Activated CD4-positive, alpha-beta T cell treated with anti-CD3 and anti-CD28 coated beads, Interleukin-2, amount 10 ng/mL, durations not matched to agents 24 days and 14 days (primary cell): ENCODE results near the gene PIP5K1B. TPM values are rescaled to one million over a fixed set of nuclear protein-coding genes. Genes with fewer than 3 reads are reported as not detected.
A peak's percentile ranks its signal among the peaks of the same experiment; 100 is the strongest.

Source experiments
- DNase-seq: peaks from one replicate; pipeline ENCODE4 v3.0.0; 2022
- H3K27ac Mint-ChIP-seq: one replicate; pipeline ENCODE4 v1.8.0; 2022; ENCODE audit warnings: mild to moderate bottlenecking, mixed read lengths
- H3K27me3 Mint-ChIP-seq: one replicate; pipeline ENCODE4 v1.8.0; 2022; ENCODE audit warnings: mixed read lengths
- H3K36me3 Mint-ChIP-seq: one replicate; pipeline ENCODE4 v1.8.0; 2022; ENCODE audit warnings: low read depth, mild to moderate bottlenecking, mixed read lengths
- H3K4me1 Mint-ChIP-seq: one replicate; pipeline ENCODE4 v1.8.0; 2021; ENCODE audit warnings: mixed read lengths
- H3K4me3 Mint-ChIP-seq: one replicate; pipeline ENCODE4 v1.8.0; 2022; ENCODE audit warnings: mild to moderate bottlenecking, moderate library complexity, mixed read lengths
- H3K9me3 Mint-ChIP-seq: one replicate; pipeline ENCODE4 v1.8.0; 2021; ENCODE audit warnings: mixed read lengths
- intact Hi-C: fragments of 100-400 bp; cut with micrococcal nuclease; formaldehyde crosslinking; loops from one replicate; pipeline ENCODE4 v1.15.1; 2023
- total RNA-seq: library from RNA; stranded (reverse); gene quantifications from 2 replicates; pipeline ENCODE4 v1.2.3, GENCODE V29; 2022

PIP5K1B gene
- total RNA-seq, 1 donor from 2014 or later, result 58.8 TPM

GRCh38 chr9:68997666-68998065 lies 292.6 kb downstream of the PIP5K1B start:
- intact Hi-C loops, result loop anchor here (2.0 to 10.0 kb wide), 4 partner anchors 29 to 291 kb away; no protein-coding TSS in a partner anchor
- no peaks in the 10 kb centered on the region for H3K9me3 Mint-ChIP-seq
- H3K36me3 Mint-ChIP-seq, result peaks cover 10% of the 10 kb centered on the region
- no peaks in the 10 kb centered on the region for H3K27me3 Mint-ChIP-seq
- no peak overlapping the region for H3K4me3 Mint-ChIP-seq
- H3K27ac Mint-ChIP-seq, result no peak overlapping the region
- no peak for DNase-seq
- peaks cover 34% of the 10 kb centered on the region for H3K4me1 Mint-ChIP-seq

DNA sequence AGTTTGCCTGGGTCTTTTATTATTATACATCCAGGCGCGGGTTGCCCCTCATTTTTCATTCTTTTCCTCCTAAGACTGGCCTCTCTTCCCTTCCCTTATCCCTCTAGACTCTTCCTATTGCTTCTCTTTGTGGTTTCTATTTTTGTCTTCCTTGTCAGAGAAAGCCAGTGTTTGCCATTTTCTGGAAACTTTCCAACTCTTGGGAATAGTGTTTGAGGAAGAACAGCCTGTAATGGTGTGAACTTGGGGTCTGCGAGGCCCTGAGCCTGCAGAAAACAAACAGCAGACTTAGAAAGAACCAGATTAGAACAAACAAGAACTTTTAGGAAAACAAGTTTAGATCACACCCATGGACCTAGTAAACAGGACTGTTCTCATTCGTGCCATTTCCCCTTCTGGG lies 293.3 kb downstream of the PIP5K1B start:
- H3K4me1 Mint-ChIP-seq, result peaks cover 34% of the 10 kb centered on the region
- peaks cover 10% of the 10 kb centered on the region for H3K36me3 Mint-ChIP-seq
- no peak overlapping the region for H3K27ac Mint-ChIP-seq
- no peaks in the 10 kb centered on the region for H3K9me3 Mint-ChIP-seq
- DNase-seq, result no peak
- H3K27me3 Mint-ChIP-seq, result peaks cover 2% of the 10 kb centered on the region
- intact Hi-C loops, result loop anchor here (2.0 to 10.0 kb wide), 4 partner anchors 28 to 292 kb away; no protein-coding TSS in a partner anchor
- no peak overlapping the region for H3K4me3 Mint-ChIP-seq

DNA sequence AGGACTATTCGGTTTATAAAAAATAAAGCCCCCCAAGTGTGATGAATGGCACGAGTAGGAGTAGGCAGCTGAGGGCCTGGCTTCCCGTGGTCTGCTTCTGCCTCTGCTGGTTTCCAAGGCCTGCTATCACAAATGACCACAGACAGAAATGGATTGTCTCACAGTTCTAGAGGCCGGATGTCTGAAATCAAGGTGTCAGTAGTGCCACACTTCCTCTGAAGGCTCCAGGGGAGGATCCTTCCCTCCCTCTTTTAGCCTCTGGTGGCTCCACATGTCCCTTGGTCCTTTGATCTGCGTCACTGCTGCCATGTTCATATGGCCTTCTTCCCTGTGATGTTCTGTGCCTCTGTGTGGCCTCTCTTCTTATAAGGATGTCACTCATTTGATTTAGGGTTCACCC lies 293.8 kb downstream of the PIP5K1B start:
- Mint-ChIP-seq H3K9me3 (no peaks in the 10 kb centered on the region), H3K36me3 (peaks cover 8% of the 10 kb centered on the region), H3K27me3 (peaks cover 2% of the 10 kb centered on the region), H3K27ac (no peak overlapping the region), H3K4me1 (peaks cover 34% of the 10 kb centered on the region), H3K4me3 (no peak overlapping the region)
- intact Hi-C loops, result loop anchor here (1.0 to 10.0 kb wide), 8 partner anchors 25 to 415 kb away; a partner anchor contains a TSS
- DNase-seq, result no peak

- H3K9me3 Mint-ChIP-seq, result no peaks in the 10 kb centered on the region
- peaks cover 8% of the 10 kb centered on the region for H3K36me3 Mint-ChIP-seq
- peaks cover 34% of the 10 kb centered on the region for H3K4me1 Mint-ChIP-seq
- H3K27me3 Mint-ChIP-seq, result peaks cover 2% of the 10 kb centered on the region
- H3K4me3 Mint-ChIP-seq, result no peak overlapping the region
- H3K27ac Mint-ChIP-seq, result peak overlapping the region; percentile 26
- peak; percentile 93 for DNase-seq
- intact Hi-C loops, result loop anchor here (1.0 to 10.0 kb wide), 8 partner anchors 25 to 415 kb away; a partner anchor contains a TSS
Measured at GRCh38 chr9:68999393-69000105, 294.5 kb downstream of the PIP5K1B start.

DNA sequence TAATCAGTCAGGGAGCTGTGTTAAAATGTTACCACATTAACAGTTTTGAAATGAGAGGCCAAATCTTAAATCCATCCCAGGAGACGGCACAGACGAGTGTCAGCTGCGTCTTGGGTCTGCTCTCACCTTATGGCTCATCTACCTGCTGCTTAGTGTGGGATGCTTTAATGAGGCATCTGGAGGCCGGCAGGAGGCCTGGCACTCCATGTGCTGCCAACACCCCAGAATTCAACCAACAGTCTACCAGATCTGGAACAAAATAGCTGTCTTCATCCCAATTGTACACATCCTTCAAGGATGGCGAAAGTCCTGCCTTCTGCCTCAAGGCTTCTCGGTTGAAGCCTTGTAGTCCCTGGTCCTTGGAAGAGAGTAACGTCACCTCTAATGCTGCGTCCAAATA lies 296.9 kb downstream of the PIP5K1B start:
- Mint-ChIP-seq H3K36me3 (peaks cover 2% of the 10 kb centered on the region), H3K9me3 (no peaks in the 10 kb centered on the region), H3K27ac (no peak overlapping the region), H3K27me3 (peaks cover 2% of the 10 kb centered on the region), H3K4me3 (no peak overlapping the region), H3K4me1 (peaks cover 25% of the 10 kb centered on the region)
- intact Hi-C loops, result no loop called here
- no peak for DNase-seq

DNA sequence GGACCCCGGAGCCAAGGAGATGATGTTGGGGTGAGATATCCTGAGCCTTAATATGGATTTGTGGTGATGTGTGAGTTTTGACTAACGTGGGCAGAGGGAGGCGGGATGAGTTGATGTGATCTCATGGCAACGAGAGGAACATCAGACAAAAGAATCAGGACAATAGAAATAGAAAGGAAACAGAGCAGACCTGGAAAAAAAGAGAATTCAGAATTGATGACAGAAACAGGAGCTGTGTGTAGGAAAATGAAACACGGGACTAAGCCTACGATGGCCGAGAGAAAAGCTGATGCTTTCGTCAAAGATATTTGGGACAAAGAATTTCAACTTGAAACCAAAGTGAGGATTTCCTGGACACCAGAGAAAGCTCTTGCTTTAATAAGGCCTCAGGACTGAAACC lies 298.0 kb downstream of the PIP5K1B start:
- intact Hi-C loops, result no loop called here
- DNase-seq, result no peak
- peaks cover 20% of the 10 kb centered on the region for H3K4me1 Mint-ChIP-seq

GRCh38 chr9:69004836-69005235 lies 299.8 kb downstream of the PIP5K1B start:
- no peaks in the 10 kb centered on the region for H3K9me3 Mint-ChIP-seq
- DNase-seq, result no peak
- no peak overlapping the region for H3K27ac Mint-ChIP-seq
- peaks cover 2% of the 10 kb centered on the region for H3K27me3 Mint-ChIP-seq
- intact Hi-C loops, result no loop called here
- peaks cover 6% of the 10 kb centered on the region for H3K36me3 Mint-ChIP-seq
- peaks cover 4% of the 10 kb centered on the region for H3K4me1 Mint-ChIP-seq
- H3K4me3 Mint-ChIP-seq, result no peak overlapping the region

More for the DNA sequence above, 298.0 kb downstream of the PIP5K1B start:
- peaks cover 2% of the 10 kb centered on the region for H3K27me3 Mint-ChIP-seq
- H3K9me3 Mint-ChIP-seq, result no peaks in the 10 kb centered on the region
- H3K4me3 Mint-ChIP-seq, result no peak overlapping the region
- peak overlapping the region; percentile 31 for H3K27ac Mint-ChIP-seq
- H3K36me3 Mint-ChIP-seq, result peaks cover 3% of the 10 kb centered on the region

DNA sequence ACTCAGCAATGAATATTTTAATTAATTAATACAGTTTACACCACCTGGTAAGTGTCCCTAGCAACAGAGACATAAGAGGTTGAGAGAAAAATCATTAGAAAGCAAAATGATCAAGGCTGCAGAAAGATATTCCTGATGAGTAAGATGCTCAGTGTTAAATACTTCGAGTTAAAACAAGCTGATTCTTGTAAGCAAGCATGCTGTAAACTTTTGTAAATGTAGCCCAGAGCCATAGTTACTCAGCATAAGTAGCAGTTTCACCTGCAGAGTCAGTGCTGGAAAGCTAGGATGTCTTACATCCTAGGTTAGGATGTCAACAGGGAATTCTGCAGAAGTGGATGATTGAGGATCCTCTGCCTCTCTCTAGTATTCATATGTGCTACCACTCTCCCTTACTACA lies 304.7 kb downstream of the PIP5K1B start:
- intact Hi-C loops, result no loop called here
- Mint-ChIP-seq H3K27ac (no peak overlapping the region), H3K4me3 (no peak overlapping the region), H3K36me3 (peaks cover 4% of the 10 kb centered on the region), H3K4me1 (peaks cover 14% of the 10 kb centered on the region), H3K9me3 (no peaks in the 10 kb centered on the region), H3K27me3 (peaks cover 9% of the 10 kb centered on the region)
- DNase-seq, result no peak

GRCh38 chr9:69012696-69013381 lies 307.8 kb downstream of the PIP5K1B start:
- peaks cover 22% of the 10 kb centered on the region for H3K27me3 Mint-ChIP-seq
- H3K36me3 Mint-ChIP-seq, result peaks cover 4% of the 10 kb centered on the region
- DNase-seq, result peak; percentile 64
- intact Hi-C loops, result no loop called here
- no peaks in the 10 kb centered on the region for H3K9me3 Mint-ChIP-seq
- H3K4me3 Mint-ChIP-seq, result peak overlapping the region; percentile 40
- H3K27ac Mint-ChIP-seq, result no peak overlapping the region
- H3K4me1 Mint-ChIP-seq, result peaks cover 14% of the 10 kb centered on the region

DNA sequence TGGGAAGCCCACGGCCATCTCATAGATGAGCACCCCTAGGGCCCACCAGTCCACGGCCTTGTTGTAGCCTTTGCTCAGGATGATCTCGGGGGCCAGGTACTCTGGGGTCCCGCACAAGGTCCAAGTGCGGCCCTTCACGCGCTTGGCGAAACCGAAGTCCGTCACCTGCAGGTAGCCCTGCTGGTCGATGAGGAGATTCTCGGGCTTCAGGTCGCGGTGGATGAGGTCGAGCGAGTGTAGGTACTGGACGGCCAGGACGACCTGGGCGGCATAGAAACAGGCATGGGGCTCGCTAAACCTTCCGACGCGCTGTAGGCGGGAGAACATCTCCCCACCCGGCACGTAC lies 308.3 kb downstream of the PIP5K1B start:
- H3K9me3 Mint-ChIP-seq, result no peaks in the 10 kb centered on the region
- peaks cover under 1% of the 10 kb centered on the region for H3K36me3 Mint-ChIP-seq
- H3K27me3 Mint-ChIP-seq, result peaks cover 22% of the 10 kb centered on the region
- H3K4me3 Mint-ChIP-seq, result no peak overlapping the region
- H3K4me1 Mint-ChIP-seq, result peaks cover 15% of the 10 kb centered on the region
- DNase-seq, result no peak
- no peak overlapping the region for H3K27ac Mint-ChIP-seq
- intact Hi-C loops, result no loop called here

- Mint-ChIP-seq H3K27me3 (peaks cover 22% of the 10 kb centered on the region), H3K27ac (no peak within 1 kb of the TSS), H3K4me1 (peaks cover 19% of the 10 kb centered on the region), H3K4me3 (peak within 1 kb of the TSS; percentile 40), H3K36me3 (no peaks in the 10 kb centered on the region), H3K9me3 (no peaks in the 10 kb centered on the region)
- no peak for DNase-seq
- intact Hi-C loops, result no loop called here
Measured at GRCh38 chr9:69014013-69014412, 309.0 kb downstream of the PIP5K1B start, which contains the start of gene PRKACG. Gene PRKACG (minus strand): TSS chr9:69014113. CDS start chr9:69014092, 21 bp downstream.

DNA sequence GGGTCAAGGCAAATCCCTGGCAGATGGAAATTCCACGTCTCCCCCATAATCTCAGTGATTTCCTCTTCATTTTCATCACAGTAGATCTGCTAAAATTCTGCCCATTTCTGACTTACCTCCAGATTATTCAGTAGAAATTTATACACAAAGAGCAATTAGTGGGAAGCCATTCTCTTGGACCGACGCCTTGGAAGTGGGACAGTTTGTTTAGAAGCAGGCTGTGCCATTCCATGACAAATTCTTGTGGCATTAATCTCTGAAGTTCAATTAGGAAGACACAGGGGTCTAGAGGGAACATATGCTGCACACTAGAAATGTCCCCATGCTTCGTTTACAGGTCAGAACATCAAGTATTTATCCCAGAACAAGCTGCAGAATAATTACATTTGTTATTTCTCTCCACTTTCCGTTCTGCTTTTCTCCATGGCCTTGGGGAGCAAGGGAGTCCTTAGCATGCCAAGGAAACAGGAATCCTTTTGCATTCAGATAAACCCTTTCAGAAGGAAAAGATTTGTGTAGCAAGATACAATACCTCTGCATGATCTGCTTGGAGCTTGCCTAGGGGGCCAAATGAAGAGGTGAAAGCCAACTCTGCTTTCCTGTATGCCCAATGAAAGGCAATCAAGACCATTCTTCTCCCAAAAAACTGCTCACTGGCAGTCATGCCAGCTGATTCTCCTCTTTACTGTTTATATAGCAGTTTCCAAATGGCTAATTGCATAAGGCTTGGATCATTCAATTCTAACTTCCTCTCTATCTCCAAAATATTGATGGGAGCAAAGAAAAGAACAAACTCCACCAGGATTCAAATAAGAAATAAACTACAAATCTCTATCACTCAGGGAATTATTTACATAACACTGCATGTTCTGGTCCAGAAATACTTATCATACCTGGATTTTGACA lies 311.4 kb downstream of the PIP5K1B start:
- Mint-ChIP-seq H3K9me3 (no peaks in the 10 kb centered on the region), H3K36me3 (no peaks in the 10 kb centered on the region), H3K4me3 (no peak overlapping the region), H3K4me1 (peaks cover 34% of the 10 kb centered on the region), H3K27me3 (peaks cover 22% of the 10 kb centered on the region), H3K27ac (no peak overlapping the region)
- DNase-seq, result no peak
- intact Hi-C loops, result no loop called here

GRCh38 chr9:69018737-69019136 lies 313.7 kb downstream of the PIP5K1B start:
- DNase-seq, result no peak
- no peaks in the 10 kb centered on the region for H3K9me3 Mint-ChIP-seq
- intact Hi-C loops, result no loop called here
- H3K27ac Mint-ChIP-seq, result no peak overlapping the region
- H3K4me1 Mint-ChIP-seq, result peaks cover 31% of the 10 kb centered on the region
- peaks cover 15% of the 10 kb centered on the region for H3K27me3 Mint-ChIP-seq
- no peak overlapping the region for H3K4me3 Mint-ChIP-seq
- no peaks in the 10 kb centered on the region for H3K36me3 Mint-ChIP-seq
